ENCODE results near the gene MACROH2A2. TPM values are rescaled to one million over a fixed set of nuclear protein-coding genes. Genes with fewer than 3 reads are reported as not detected.
"Not testable (repeated sequence)": the region's sequence is repeated elsewhere in the genome, so short reads cannot be mapped to it uniquely, and the experiment has no call there.

MACROH2A2 gene
- total RNA-seq, 1 experiment from 2014 or later = 42.5 TPM

GRCh38 chr10:70096705-70097420 lies 44.2 kb downstream of the MACROH2A2 start:
- Histone ChIP-seq H3K9me3 (replicated peaks) (no peaks in the 10 kb centered on the region), H3K27me3 (replicated peaks) (no peaks in the 10 kb centered on the region), H3K4me3 (no peak overlapping the region), H3K4me1 (replicated peaks) (no peaks in the 10 kb centered on the region), H3K36me3 (peaks cover 28% of the 10 kb centered on the region), H3K27ac (no peak overlapping the region)
- DNase-seq (ENCODE audit: low read depth in 1 of 2, low spot score in 2 of 2) = no peak

GRCh38 chr10:70097459-70097858 lies 44.8 kb downstream of the MACROH2A2 start:
- DNase-seq (ENCODE audit: low read depth in 1 of 2, low spot score in 2 of 2) = no peak
- Histone ChIP-seq H3K4me3 (no peak overlapping the region), H3K4me1 (replicated peaks) (no peaks in the 10 kb centered on the region), H3K9me3 (replicated peaks) (no peaks in the 10 kb centered on the region), H3K27ac (no peak overlapping the region), H3K36me3 (peaks cover 28% of the 10 kb centered on the region), H3K27me3 (replicated peaks) (no peaks in the 10 kb centered on the region)

- Histone ChIP-seq H3K4me3 (no peak overlapping the region), H3K27ac (no peak overlapping the region), H3K27me3 (replicated peaks) (no peaks in the 10 kb centered on the region), H3K4me1 (replicated peaks) (no peaks in the 10 kb centered on the region), H3K36me3 (peaks cover 28% of the 10 kb centered on the region), H3K9me3 (replicated peaks) (no peaks in the 10 kb centered on the region)
- DNase-seq (ENCODE audit: low read depth in 1 of 2, low spot score in 2 of 2) = no peak
Measured at GRCh38 chr10:70098271-70098670, 45.6 kb downstream of the MACROH2A2 start.

GRCh38 chr10:70101068-70101562 lies 48.5 kb downstream of the MACROH2A2 start:
- not testable (repeated sequence) for H3K4me1 ChIP-seq (replicated peaks); H3K27ac ChIP-seq; H3K9me3 ChIP-seq (replicated peaks); DNase-seq (ENCODE audit: low read depth in 1 of 2, low spot score in 2 of 2); H3K4me3 ChIP-seq; H3K27me3 ChIP-seq (replicated peaks)
- H3K36me3 ChIP-seq = peaks cover 18% of the 10 kb centered on the region

- no peaks in the 10 kb centered on the region for H3K4me1 ChIP-seq (replicated peaks)
- H3K36me3 ChIP-seq = peaks cover 18% of the 10 kb centered on the region
- no peak overlapping the region for H3K27ac ChIP-seq
- no peaks in the 10 kb centered on the region for H3K27me3 ChIP-seq (replicated peaks)
- no peak for DNase-seq (ENCODE audit: low read depth in 1 of 2, low spot score in 2 of 2)
- no peaks in the 10 kb centered on the region for H3K9me3 ChIP-seq (replicated peaks)
- no peak overlapping the region for H3K4me3 ChIP-seq
Measured at GRCh38 chr10:70101668-70102067, 49.0 kb downstream of the MACROH2A2 start.

GRCh38 chr10:70106958-70107791 lies 54.5 kb downstream of the MACROH2A2 start:
- H3K4me3 ChIP-seq = no peak overlapping the region
- no peaks in the 10 kb centered on the region for H3K27me3 ChIP-seq (replicated peaks)
- H3K9me3 ChIP-seq (replicated peaks) = no peaks in the 10 kb centered on the region
- DNase-seq (ENCODE audit: low read depth in 1 of 2, low spot score in 2 of 2) = peak; percentile 9 to 59
- no peaks in the 10 kb centered on the region for H3K4me1 ChIP-seq (replicated peaks)
- peaks cover 32% of the 10 kb centered on the region for H3K36me3 ChIP-seq
- no peak overlapping the region for H3K27ac ChIP-seq

GRCh38 chr10:70109064-70109729 lies 56.6 kb downstream of the MACROH2A2 start:
- Histone ChIP-seq H3K27ac (no peak overlapping the region), H3K4me3 (no peak overlapping the region), H3K9me3 (replicated peaks) (no peaks in the 10 kb centered on the region), H3K27me3 (replicated peaks) (no peaks in the 10 kb centered on the region), H3K36me3 (peaks cover 51% of the 10 kb centered on the region), H3K4me1 (replicated peaks) (no peaks in the 10 kb centered on the region)
- no peak for DNase-seq (ENCODE audit: low read depth in 1 of 2, low spot score in 2 of 2)

- no peak overlapping the region for H3K27ac ChIP-seq
- no peak for DNase-seq (ENCODE audit: low read depth in 1 of 2, low spot score in 2 of 2)
- peaks cover 52% of the 10 kb centered on the region for H3K36me3 ChIP-seq
- 0 out of 2 replicates have a peak, but pooled peaks cover 4% of the 10 kb centered on the region for H3K9me3 ChIP-seq (replicated peaks)
- no peaks in the 10 kb centered on the region for H3K27me3 ChIP-seq (replicated peaks)
- no peaks in the 10 kb centered on the region for H3K4me1 ChIP-seq (replicated peaks)
- no peak overlapping the region for H3K4me3 ChIP-seq
Measured at GRCh38 chr10:70111496-70111895, 58.9 kb downstream of the MACROH2A2 start.

- no peak overlapping the region for H3K27ac ChIP-seq
- 0 out of 2 replicates have a peak, but pooled peaks cover 5% of the 10 kb centered on the region for H3K9me3 ChIP-seq (replicated peaks)
- H3K4me1 ChIP-seq (replicated peaks) = no peaks in the 10 kb centered on the region
- H3K27me3 ChIP-seq (replicated peaks) = no peaks in the 10 kb centered on the region
- no peak for DNase-seq (ENCODE audit: low read depth in 1 of 2, low spot score in 2 of 2)
- no peak overlapping the region for H3K4me3 ChIP-seq
- H3K36me3 ChIP-seq = peaks cover 53% of the 10 kb centered on the region
Measured at GRCh38 chr10:70112071-70112470, 59.4 kb downstream of the MACROH2A2 start.

GRCh38 chr10:70114902-70115301 lies 62.3 kb downstream of the MACROH2A2 start:
- H3K27me3 ChIP-seq (replicated peaks) = no peaks in the 10 kb centered on the region
- no peaks in the 10 kb centered on the region for H3K4me1 ChIP-seq (replicated peaks)
- H3K27ac ChIP-seq = no peak overlapping the region
- 0 out of 2 replicates have a peak, but pooled peaks cover 5% of the 10 kb centered on the region for H3K9me3 ChIP-seq (replicated peaks)
- no peak for DNase-seq (ENCODE audit: low read depth in 1 of 2, low spot score in 2 of 2)
- H3K4me3 ChIP-seq = no peak overlapping the region
- H3K36me3 ChIP-seq = peaks cover 56% of the 10 kb centered on the region

- H3K9me3 ChIP-seq (replicated peaks) = 0 out of 2 replicates have a peak, but pooled peaks cover 5% of the 10 kb centered on the region
- H3K36me3 ChIP-seq = peaks cover 55% of the 10 kb centered on the region
- DNase-seq (ENCODE audit: low read depth in 1 of 2, low spot score in 2 of 2) = peak in 1 of 2 experiments; percentile 38
- H3K27me3 ChIP-seq (replicated peaks) = no peaks in the 10 kb centered on the region
- H3K27ac ChIP-seq = no peak overlapping the region
- no peaks in the 10 kb centered on the region for H3K4me1 ChIP-seq (replicated peaks)
- H3K4me3 ChIP-seq = no peak overlapping the region
Measured at GRCh38 chr10:70115948-70116682, 63.5 kb downstream of the MACROH2A2 start.

GRCh38 chr10:70117646-70118045 lies 65.0 kb downstream of the MACROH2A2 start:
- DNase-seq (ENCODE audit: low read depth in 1 of 2, low spot score in 2 of 2) = no peak
- H3K36me3 ChIP-seq = peaks cover 46% of the 10 kb centered on the region

GRCh38 chr10:70118196-70118595 lies 65.5 kb downstream of the MACROH2A2 start:
- Histone ChIP-seq H3K9me3 (replicated peaks) (0 out of 2 replicates have a peak, but pooled peaks cover 5% of the 10 kb centered on the region), H3K27ac (no peak overlapping the region), H3K27me3 (replicated peaks) (no peaks in the 10 kb centered on the region), H3K36me3 (peaks cover 46% of the 10 kb centered on the region), H3K4me3 (no peak overlapping the region), H3K4me1 (replicated peaks) (peaks cover 7% of the 10 kb centered on the region)
- no peak for DNase-seq (ENCODE audit: low read depth in 1 of 2, low spot score in 2 of 2)

More at GRCh38 chr10:70117646-70118045, 65.0 kb downstream of the MACROH2A2 start:
- H3K9me3 ChIP-seq (replicated peaks) = 0 out of 2 replicates have a peak, but pooled peaks cover 5% of the 10 kb centered on the region
- no peak overlapping the region for H3K27ac ChIP-seq
- H3K4me1 ChIP-seq (replicated peaks) = peaks cover 1% of the 10 kb centered on the region; the same call in 1 of the 2 replicates
- H3K27me3 ChIP-seq (replicated peaks) = no peaks in the 10 kb centered on the region
- H3K4me3 ChIP-seq = no peak overlapping the region

All from SJSA1 (cell line).